GM18858 (cell line): ENCODE data around the gene PRTFDC1.
A peak's percentile ranks its signal among the peaks of the same experiment; 100 is the strongest.

Source experiments
- ATAC-seq: cut with Tn5 transposase; IDR thresholded peaks from one replicate; pipeline ENCODE4 v1.9.1; 2021; ENCODE audit not compliant: unreplicated experiment

Gene PRTFDC1

GRCh38 chr10:24882047-24882698, 70.2 kb downstream of the PRTFDC1 start:
- ATAC-seq, result peak; percentile 85

GRCh38 chr10:24879861-24880260, 72.5 kb downstream of the PRTFDC1 start:
- no peak for ATAC-seq

GRCh38 chr10:24874133-24874532, 78.3 kb downstream of the PRTFDC1 start:
- no peak for ATAC-seq

GRCh38 chr10:24873281-24873683, 79.1 kb downstream of the PRTFDC1 start:
- ATAC-seq, result no peak

GRCh38 chr10:24872790-24873182, 79.6 kb downstream of the PRTFDC1 start:
- no peak for ATAC-seq

DNA sequence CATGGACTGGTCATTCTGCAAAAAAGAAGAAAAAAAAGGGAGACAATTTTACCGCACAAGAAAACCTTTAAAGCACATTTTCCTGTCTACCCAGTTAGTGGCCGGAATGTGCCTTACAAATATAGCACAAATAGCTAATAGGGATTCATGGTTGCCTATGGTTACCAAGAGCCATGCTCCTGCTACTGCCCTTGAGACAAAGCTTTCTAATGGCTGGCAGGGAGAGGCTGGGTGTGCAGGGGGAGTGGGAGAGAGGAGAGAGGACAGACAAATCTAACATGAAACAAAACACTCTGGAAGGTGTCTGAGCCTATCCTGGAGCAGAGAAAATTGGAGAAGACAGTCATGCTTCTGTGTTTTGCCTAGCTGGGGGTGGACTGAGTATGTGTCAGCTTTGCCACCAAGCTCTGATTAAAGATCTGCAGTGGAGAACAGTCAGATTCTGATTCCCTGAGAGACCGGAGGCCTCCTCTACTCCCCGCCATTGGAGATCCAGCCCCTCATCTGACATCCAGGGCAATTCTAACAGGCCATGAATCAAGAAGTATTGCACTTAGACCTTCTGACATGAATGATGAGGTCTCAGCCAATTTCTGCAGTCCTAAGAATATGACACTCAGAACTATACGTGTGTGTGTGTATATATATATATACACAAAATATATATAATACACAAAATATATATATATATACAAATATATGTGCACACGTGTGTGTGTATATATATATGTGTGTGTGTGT, 80.2 kb downstream of the PRTFDC1 start:
- ATAC-seq, result no peak

- ATAC-seq, result no peak
Measured at GRCh38 chr10:24871011-24871935, 81.1 kb downstream of the PRTFDC1 start.

- no peak for ATAC-seq
Measured at GRCh38 chr10:24869354-24870015, 82.9 kb downstream of the PRTFDC1 start.

- ATAC-seq, result no peak
Measured at GRCh38 chr10:24866604-24867583, 85.5 kb downstream of the PRTFDC1 start.

GRCh38 chr10:24865783-24866182, 86.6 kb downstream of the PRTFDC1 start:
- ATAC-seq, result no peak

GRCh38 chr10:24862589-24862988, 89.8 kb downstream of the PRTFDC1 start:
- no peak for ATAC-seq

DNA sequence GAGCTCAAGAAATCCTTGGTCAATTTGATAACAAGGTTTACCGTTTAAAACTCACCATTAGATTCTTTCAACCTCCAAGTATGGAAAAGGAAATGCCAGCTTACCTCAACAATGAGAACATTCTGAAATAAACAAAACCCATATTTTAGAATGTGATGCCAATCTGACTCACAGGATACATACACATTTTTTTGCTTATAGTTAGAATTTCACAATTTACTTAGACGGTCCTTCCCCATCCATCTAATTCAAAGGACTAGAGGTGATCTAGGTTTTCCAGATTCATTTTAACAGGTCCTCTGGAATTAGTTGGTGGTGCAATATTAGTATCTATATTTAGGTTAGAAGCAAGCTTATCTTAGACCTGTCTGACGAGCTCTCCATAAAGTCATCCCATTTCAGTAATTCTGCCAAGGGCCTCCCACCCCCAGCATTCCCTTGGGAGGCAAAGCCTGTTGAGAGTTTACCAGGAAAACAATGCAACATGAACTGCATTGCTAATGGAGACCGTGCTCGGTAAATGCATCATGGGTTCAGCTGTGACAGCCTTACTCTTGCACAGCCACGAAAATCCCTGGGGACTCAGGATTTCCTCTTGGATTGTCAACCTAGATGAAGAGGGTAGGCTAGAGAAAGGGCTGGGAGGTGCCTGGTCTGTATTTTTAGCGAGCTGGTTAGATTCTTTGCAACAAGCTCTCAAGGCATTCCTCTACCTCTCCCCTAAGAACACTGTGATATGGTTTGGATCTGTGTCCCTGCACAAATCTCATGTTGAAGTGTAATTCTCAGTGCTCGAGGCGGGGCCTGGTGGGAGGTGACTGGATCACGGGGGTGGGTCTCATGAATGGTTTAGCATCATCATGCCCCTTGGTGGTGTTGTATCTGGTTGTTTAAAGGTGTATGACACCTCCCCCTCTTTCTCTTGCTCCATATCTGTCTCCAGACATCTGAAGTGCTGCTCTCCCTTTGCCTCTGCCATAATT, 93.8 kb downstream of the PRTFDC1 start:
- no peak for ATAC-seq

DNA sequence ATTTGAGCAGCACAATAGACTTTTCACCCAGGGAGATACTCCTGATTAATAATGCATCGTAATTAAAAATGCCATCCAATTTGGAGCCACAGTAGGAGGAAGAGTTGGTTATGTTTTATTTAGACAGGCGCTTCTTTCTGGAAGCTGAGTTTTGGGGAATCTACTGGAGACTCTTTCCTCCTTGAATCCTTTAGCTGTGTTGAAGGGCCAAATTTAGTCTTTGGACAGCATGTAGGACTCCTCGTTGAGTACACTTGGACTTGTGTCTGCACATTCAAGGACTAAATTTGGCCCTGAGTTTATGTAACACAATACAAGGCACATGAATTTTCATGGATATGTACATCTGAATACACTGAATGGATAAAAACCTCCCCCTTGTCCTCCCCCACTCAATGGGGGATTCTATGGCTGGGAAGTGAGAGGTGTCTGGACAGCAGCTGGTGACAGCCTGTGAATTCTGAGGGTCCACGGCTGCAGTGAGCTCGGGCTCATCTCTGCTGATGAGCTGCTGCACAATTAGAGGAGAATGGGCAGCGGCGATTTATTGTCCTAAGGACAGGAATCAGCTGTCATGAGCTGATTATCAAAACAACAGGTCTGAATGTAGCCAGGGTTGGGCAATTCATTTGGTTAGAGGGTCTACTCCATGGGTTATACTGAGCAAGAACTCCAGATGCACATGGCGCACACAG, 95.2 kb downstream of the PRTFDC1 start:
- ATAC-seq, result no peak

GRCh38 chr10:24854256-24854655, 98.2 kb downstream of the PRTFDC1 start:
- no peak for ATAC-seq

DNA sequence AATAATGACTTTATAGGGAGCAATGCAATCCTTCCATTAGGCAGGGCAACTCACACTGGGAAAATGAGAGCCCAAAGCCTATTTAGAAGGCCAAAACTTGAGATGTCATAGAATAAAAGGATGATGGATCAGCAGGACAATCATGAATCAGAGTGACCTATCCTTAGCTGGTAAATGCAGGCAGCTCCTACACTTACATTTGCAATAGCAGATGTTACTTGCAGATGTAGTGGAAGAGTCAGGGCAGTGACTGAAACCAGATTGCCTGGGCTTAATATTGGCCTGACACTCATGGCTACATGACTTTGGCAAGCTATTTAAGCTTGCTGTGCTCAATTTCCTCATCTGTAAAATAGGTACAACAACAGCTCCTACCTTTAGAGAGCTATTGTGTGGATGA, 98.7 kb downstream of the PRTFDC1 start:
- ATAC-seq, result no peak

DNA sequence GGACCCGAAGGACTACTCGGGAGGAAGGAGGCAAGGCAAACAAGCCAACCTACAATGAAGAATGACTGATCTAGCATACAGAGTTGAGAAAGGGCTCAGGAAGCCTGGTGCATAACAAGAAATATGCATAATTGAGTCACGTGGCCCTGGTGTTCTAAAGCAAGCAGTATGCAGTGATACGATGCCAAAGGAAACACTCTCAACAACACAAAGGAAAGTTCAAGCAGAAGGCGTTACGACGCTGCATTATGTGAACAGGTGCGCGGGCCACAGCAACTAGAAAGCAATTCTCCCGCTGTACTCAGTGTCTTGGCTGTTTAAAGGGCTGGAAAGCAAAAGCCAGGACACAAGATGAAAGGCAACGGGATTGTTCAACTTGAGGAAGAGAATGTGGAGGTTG, 100.8 kb downstream of the PRTFDC1 start:
- no peak for ATAC-seq

DNA sequence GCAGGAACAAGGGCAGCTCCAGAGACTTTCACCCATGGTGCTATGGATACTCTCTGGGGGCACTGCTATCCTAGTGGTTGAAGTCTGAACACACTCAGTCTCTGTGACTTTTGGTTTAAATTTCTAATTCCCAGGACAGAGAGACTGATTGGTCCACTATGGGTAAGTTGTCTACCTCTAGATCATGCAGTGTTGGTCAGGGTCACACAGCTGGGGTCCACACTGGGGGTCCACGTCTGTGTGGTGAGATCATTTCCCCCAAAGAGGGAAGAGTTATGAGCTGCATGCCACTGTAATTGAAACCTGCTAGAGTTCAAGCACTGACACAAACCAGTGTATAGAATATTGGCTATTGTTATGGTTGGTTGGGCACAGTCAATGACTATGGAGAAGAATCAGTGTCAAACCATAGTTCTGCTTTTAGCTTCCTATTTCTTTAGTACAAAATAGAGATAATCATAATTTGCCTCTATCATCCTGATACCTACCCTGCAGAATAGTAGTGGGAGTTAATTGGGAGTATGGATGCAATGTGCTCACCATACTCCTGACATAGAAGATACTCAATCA, 101.6 kb downstream of the PRTFDC1 start:
- no peak for ATAC-seq
